ENCODE results near the gene MALT1. TPM values are rescaled to one million over a fixed set of nuclear protein-coding genes. Genes with fewer than 3 reads are reported as not detected.
A peak's percentile ranks its signal among the peaks of the same experiment; 100 is the strongest.

Gene MALT1
- total RNA-seq, 1 experiment from 2014 or later: 19.6 TPM

DNA sequence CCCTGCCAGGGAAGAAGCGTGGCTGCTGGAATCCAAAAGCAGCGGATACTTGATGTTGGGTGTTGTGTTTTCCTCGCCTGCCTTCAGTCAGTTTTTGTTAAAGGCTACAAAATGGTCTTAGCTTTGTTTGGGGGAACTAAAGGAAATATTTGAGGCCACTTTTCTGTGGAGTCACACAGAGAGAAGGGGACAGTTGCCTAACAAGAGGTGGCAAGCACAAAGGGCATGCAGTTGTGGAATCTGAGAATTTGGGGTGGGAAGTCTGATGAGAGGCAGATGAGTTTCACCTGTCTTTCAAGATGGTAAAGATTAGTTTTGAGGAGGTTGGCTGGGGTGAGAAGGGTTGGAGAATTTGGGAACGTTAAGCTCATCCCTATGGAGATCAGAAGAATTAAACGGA, 2.9 kb downstream of the MALT1 start:
- Histone ChIP-seq H3F3A (ENCODE audit: insufficient read depth, low read depth) (peaks cover 22% of the 10 kb centered on the region), H3K9me3 (ENCODE audit: insufficient read depth, low read depth) (no peaks in the 10 kb centered on the region), H3K36me3 (ENCODE audit: low read depth) (no peaks in the 10 kb centered on the region; the same call in 1 of the 2 replicates), H4K20me1 (ENCODE audit: insufficient read depth) (0 out of 2 replicates have a peak, but pooled peaks cover 4% of the 10 kb centered on the region), H3K9me2 (ENCODE audit: insufficient read depth) (no peaks in the 10 kb centered on the region), H3K4me3 (no peak overlapping the region), H2AFZ (no peak overlapping the region), H3K4me1 (replicated peaks; ENCODE audit: insufficient read depth) (peaks cover 34% of the 10 kb centered on the region), H3K79me2 (ENCODE audit: low read depth) (peaks cover 72% of the 10 kb centered on the region), H3K27ac (no peak overlapping the region), H3K4me2 (peak overlapping the region; percentile 43), H3K27me3 (ENCODE audit: insufficient read depth, low read depth) (no peaks in the 10 kb centered on the region)
- TF ChIP-seq CTCF (conservative IDR thresholded peaks at IDR 0.05) (no peak), EZH2 (IDR thresholded peaks at IDR 0.05; ENCODE audit: low read depth) (no peak)
- ChIA-PET CTCF (no interaction called here), POLR2A (ENCODE audit: unreplicated experiment) (interaction anchor here (0.6 kb wide), 1 partner anchor 879 kb away, joined by 3 read pairs; no protein-coding TSS in a partner anchor)
- BruUV-seq (replicated peaks): no TSS peak
- no peak for DNase-seq
- intact Hi-C loops (cut with micrococcal nuclease; ENCODE audit: unreplicated experiment): no loop called here

DNA sequence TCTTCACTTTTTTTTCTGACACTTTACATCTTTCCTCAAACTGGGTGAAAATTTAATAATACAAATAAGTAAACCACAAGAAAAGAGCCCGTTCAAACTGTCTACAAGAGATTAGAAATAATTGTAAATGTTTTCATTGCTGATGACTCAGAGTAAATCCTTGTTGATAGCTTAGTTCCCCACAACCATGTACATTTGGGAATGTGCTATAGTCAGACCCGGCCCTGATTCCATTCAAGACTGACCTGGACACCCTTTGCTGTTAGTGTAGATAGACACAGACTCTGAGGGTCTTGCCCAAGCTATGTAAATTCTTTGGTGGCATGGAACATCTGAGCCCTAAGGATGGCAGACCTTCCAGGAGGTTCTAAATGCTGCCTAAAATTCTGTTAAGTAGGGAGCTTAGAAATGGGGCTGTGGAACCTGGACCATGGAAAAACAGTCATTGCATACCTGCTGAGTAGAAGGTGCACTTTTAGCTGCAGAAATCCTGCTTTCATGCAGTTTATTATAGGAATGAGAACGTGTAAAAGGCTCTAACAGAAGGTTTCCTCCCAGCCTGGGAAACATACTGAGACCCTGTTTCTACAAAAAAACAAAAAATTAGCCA, 3.7 kb downstream of the MALT1 start:
- peaks cover 79% of the 10 kb centered on the region for H3K79me2 ChIP-seq (ENCODE audit: low read depth)
- intact Hi-C loops (cut with micrococcal nuclease; ENCODE audit: unreplicated experiment): no loop called here
- H3K9me2 ChIP-seq (ENCODE audit: insufficient read depth): no peaks in the 10 kb centered on the region
- peaks cover 13% of the 10 kb centered on the region for H3F3A ChIP-seq (ENCODE audit: insufficient read depth, low read depth)
- POLR2A ChIA-PET (ENCODE audit: unreplicated experiment): no interaction called here
- no peaks in the 10 kb centered on the region; the same call in 1 of the 2 replicates for H3K36me3 ChIP-seq (ENCODE audit: low read depth)
- H2AFZ ChIP-seq: no peak overlapping the region
- CTCF ChIA-PET: no interaction called here
- H3K4me2 ChIP-seq: peak overlapping the region; percentile 43
- peaks cover 26% of the 10 kb centered on the region for H3K4me1 ChIP-seq (replicated peaks; ENCODE audit: insufficient read depth)
- H4K20me1 ChIP-seq (ENCODE audit: insufficient read depth): 0 out of 2 replicates have a peak, but pooled peaks cover 4% of the 10 kb centered on the region
- H3K27ac ChIP-seq: no peak overlapping the region
- no peak for DNase-seq
- TF ChIP-seq CTCF (conservative IDR thresholded peaks at IDR 0.05) (no peak), EZH2 (IDR thresholded peaks at IDR 0.05; ENCODE audit: low read depth) (no peak)
- H3K27me3 ChIP-seq (ENCODE audit: insufficient read depth, low read depth): no peaks in the 10 kb centered on the region
- no peaks in the 10 kb centered on the region for H3K9me3 ChIP-seq (ENCODE audit: insufficient read depth, low read depth)
- H3K4me3 ChIP-seq: no peak overlapping the region
- BruUV-seq (replicated peaks): no TSS peak

- H3K9me3 ChIP-seq (ENCODE audit: insufficient read depth, low read depth): no peaks in the 10 kb centered on the region
- H3K9me2 ChIP-seq (ENCODE audit: insufficient read depth): no peaks in the 10 kb centered on the region
- peaks cover 4% of the 10 kb centered on the region; the same call in 1 of the 2 replicates for H3K36me3 ChIP-seq (ENCODE audit: low read depth)
- no peak overlapping the region for H2AFZ ChIP-seq
- peaks cover 5% of the 10 kb centered on the region; the same call in 1 of the 2 replicates for H3F3A ChIP-seq (ENCODE audit: insufficient read depth, low read depth)
- BruUV-seq (replicated peaks): no TSS peak
- no peak overlapping the region for H3K4me2 ChIP-seq
- H3K79me2 ChIP-seq (ENCODE audit: low read depth): peaks cover 84% of the 10 kb centered on the region
- H3K27me3 ChIP-seq (ENCODE audit: insufficient read depth, low read depth): no peaks in the 10 kb centered on the region
- ChIA-PET CTCF (no interaction called here), POLR2A (ENCODE audit: unreplicated experiment) (no interaction called here)
- H4K20me1 ChIP-seq (ENCODE audit: insufficient read depth): 0 out of 2 replicates have a peak, but pooled peaks cover 4% of the 10 kb centered on the region
- DNase-seq: no peak
- intact Hi-C loops (cut with micrococcal nuclease; ENCODE audit: unreplicated experiment): no loop called here
- H3K27ac ChIP-seq: no peak overlapping the region
- H3K4me1 ChIP-seq (replicated peaks; ENCODE audit: insufficient read depth): peaks cover 18% of the 10 kb centered on the region
- no peak for TF ChIP-seq CTCF (conservative IDR thresholded peaks at IDR 0.05)
- no peak for TF ChIP-seq EZH2 (IDR thresholded peaks at IDR 0.05; ENCODE audit: low read depth)
- H3K4me3 ChIP-seq: no peak overlapping the region
These were observed 5.0 kb downstream of the MALT1 start for GRCh38 chr18:58676270-58676669.
